Measurements from ENCODE around the gene SLC35G3.

GRCh38 chr17:35152421-35153140 lies 41.6 kb downstream of the SLC35G3 start:
- TF ChIP-seq EZH2 (IDR thresholded peaks at IDR 0.05) (no peak), POLR2AphosphoS5 (IDR thresholded peaks at IDR 0.05; ENCODE audit: borderline replicate concordance, low read depth, low read length) (no peak)
